ENCODE data around the gene HEATR3.

HEATR3 gene

GRCh38 chr16:50152807-50153595 is 87.2 kb downstream of the HEATR3 start, which contains the start of gene TENT4B:
TENT4B (plus strand) TSS chr16:50153306; CDS start chr16:50153622, 316 bp downstream.
- Histone ChIP-seq H3K9me2 (replicated peaks; ENCODE audit: control insufficient read depth, low read length) (no peaks in the 10 kb centered on the region), H3K9me3 (ENCODE audit: control insufficient read depth, insufficient read depth, low read length) (no peaks in the 10 kb centered on the region), H3K27me3 (ENCODE audit: control insufficient read depth, low read length) (no peaks in the 10 kb centered on the region), H3K36me3 (ENCODE audit: control insufficient read depth, low read length) (peaks cover 6% of the 10 kb centered on the region; the same call in 1 of the 2 replicates), H3K4me1 (ENCODE audit: control insufficient read depth, low read length) (peaks cover 36% of the 10 kb centered on the region), H3F3A (ENCODE audit: control insufficient read depth, insufficient read depth) (peaks cover 5% of the 10 kb centered on the region; the same call in 1 of the 2 replicates), H3K4me3 (ENCODE audit: low read length) (peak within 1 kb of the TSS; percentile 85), H3K4me2 (ENCODE audit: low read length) (peak within 1 kb of the TSS; percentile 86), H3K79me2 (ENCODE audit: control insufficient read depth, low read length) (peaks cover 43% of the 10 kb centered on the region), H4K20me1 (ENCODE audit: control insufficient read depth, insufficient read depth, low read depth, low read length) (peaks cover 19% of the 10 kb centered on the region), H3K27ac (ENCODE audit: low read depth, low read length) (peak within 1 kb of the TSS; percentile 73)
- no peak for TF ChIP-seq EZH2phosphoT487 (IDR thresholded peaks at IDR 0.05; ENCODE audit: borderline replicate concordance, low read length)
- TF ChIP-seq, protein P1, sequence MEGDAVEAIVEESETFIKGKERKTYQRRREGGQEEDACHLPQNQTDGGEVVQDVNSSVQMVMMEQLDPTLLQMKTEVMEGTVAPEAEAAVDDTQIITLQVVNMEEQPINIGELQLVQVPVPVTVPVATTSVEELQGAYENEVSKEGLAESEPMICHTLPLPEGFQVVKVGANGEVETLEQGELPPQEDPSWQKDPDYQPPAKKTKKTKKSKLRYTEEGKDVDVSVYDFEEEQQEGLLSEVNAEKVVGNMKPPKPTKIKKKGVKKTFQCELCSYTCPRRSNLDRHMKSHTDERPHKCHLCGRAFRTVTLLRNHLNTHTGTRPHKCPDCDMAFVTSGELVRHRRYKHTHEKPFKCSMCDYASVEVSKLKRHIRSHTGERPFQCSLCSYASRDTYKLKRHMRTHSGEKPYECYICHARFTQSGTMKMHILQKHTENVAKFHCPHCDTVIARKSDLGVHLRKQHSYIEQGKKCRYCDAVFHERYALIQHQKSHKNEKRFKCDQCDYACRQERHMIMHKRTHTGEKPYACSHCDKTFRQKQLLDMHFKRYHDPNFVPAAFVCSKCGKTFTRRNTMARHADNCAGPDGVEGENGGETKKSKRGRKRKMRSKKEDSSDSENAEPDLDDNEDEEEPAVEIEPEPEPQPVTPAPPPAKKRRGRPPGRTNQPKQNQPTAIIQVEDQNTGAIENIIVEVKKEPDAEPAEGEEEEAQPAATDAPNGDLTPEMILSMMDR (IDR thresholded peaks at IDR 0.05; ENCODE audit: low read depth, low read length, poor library complexity, severe bottlenecking): no peak

- Histone ChIP-seq H3K27ac (ENCODE audit: low read depth, low read length) (no peak overlapping the region), H4K20me1 (ENCODE audit: control insufficient read depth, insufficient read depth, low read depth, low read length) (peaks cover 20% of the 10 kb centered on the region), H3K79me2 (ENCODE audit: control insufficient read depth, low read length) (peaks cover 51% of the 10 kb centered on the region)
Measured at GRCh38 chr16:50153596-50154419, 88.0 kb downstream of the HEATR3 start.

DNA sequence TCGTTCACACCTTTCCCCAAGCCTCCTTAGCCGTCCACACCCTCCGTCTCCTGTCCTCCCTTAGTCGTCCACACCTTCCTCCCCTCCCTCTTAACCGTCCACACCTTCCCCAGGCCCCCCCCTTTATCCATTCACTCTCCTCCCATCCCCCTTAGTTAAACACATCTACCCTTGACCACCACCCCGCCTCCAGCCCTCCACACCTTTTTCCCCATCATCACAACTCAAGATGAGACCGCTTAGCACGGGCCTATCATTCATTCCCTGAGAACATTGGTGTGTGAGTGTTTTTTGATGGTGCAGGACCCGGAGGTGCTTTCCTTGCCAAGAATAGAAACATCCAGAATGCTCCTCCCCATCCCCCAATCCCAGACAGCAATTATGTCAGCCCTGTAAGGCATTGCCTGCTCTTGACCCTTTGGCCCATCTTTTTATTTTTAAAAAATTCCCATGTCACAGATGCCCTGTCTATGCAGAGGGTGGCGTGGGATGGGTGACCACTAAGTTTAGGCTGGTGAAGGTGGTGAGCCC is 88.7 kb downstream of the HEATR3 start:
- Histone ChIP-seq H3K9me3 (ENCODE audit: control insufficient read depth, insufficient read depth, low read length) (no peaks in the 10 kb centered on the region), H3K27ac (ENCODE audit: low read depth, low read length) (no peak overlapping the region), H3K4me3 (ENCODE audit: low read length) (peak overlapping the region; percentile 85), H3K4me2 (ENCODE audit: low read length) (peak overlapping the region; percentile 86), H3K27me3 (ENCODE audit: control insufficient read depth, low read length) (no peaks in the 10 kb centered on the region), H3F3A (ENCODE audit: control insufficient read depth, insufficient read depth) (peaks cover 5% of the 10 kb centered on the region; the same call in 1 of the 2 replicates), H3K36me3 (ENCODE audit: control insufficient read depth, low read length) (peaks cover 6% of the 10 kb centered on the region; the same call in 1 of the 2 replicates), H4K20me1 (ENCODE audit: control insufficient read depth, insufficient read depth, low read depth, low read length) (peaks cover 22% of the 10 kb centered on the region), H3K9me2 (replicated peaks; ENCODE audit: control insufficient read depth, low read length) (no peaks in the 10 kb centered on the region), H3K4me1 (ENCODE audit: control insufficient read depth, low read length) (peaks cover 36% of the 10 kb centered on the region), H3K79me2 (ENCODE audit: control insufficient read depth, low read length) (peaks cover 58% of the 10 kb centered on the region)
- no peak for TF ChIP-seq EZH2phosphoT487 (IDR thresholded peaks at IDR 0.05; ENCODE audit: borderline replicate concordance, low read length)
- TF ChIP-seq, protein P1 (IDR thresholded peaks at IDR 0.05; ENCODE audit: low read depth, low read length, poor library complexity, severe bottlenecking): no peak

More at GRCh38 chr16:50153596-50154419, 88.0 kb downstream of the HEATR3 start:
- H3F3A ChIP-seq (ENCODE audit: control insufficient read depth, insufficient read depth): peaks cover 5% of the 10 kb centered on the region; the same call in 1 of the 2 replicates
- no peaks in the 10 kb centered on the region for H3K27me3 ChIP-seq (ENCODE audit: control insufficient read depth, low read length)
- H3K4me3 ChIP-seq (ENCODE audit: low read length): peak overlapping the region; percentile 85
- H3K4me1 ChIP-seq (ENCODE audit: control insufficient read depth, low read length): peaks cover 36% of the 10 kb centered on the region
- no peaks in the 10 kb centered on the region for H3K9me2 ChIP-seq (replicated peaks; ENCODE audit: control insufficient read depth, low read length)
- H3K36me3 ChIP-seq (ENCODE audit: control insufficient read depth, low read length): peaks cover 6% of the 10 kb centered on the region; the same call in 1 of the 2 replicates
- no peak for TF ChIP-seq EZH2phosphoT487 (IDR thresholded peaks at IDR 0.05; ENCODE audit: borderline replicate concordance, low read length)
- TF ChIP-seq, protein P1 (IDR thresholded peaks at IDR 0.05; ENCODE audit: low read depth, low read length, poor library complexity, severe bottlenecking): no peak
- H3K9me3 ChIP-seq (ENCODE audit: control insufficient read depth, insufficient read depth, low read length): no peaks in the 10 kb centered on the region
- H3K4me2 ChIP-seq (ENCODE audit: low read length): peak overlapping the region; percentile 86

Measured in DOHH2 (cell line).